GM19455 (cell line): ENCODE data around the gene AEBP1.

Experiments
- ATAC-seq: cut with Tn5 transposase; IDR thresholded peaks from one replicate; pipeline ENCODE4 v1.9.1; 2021; ENCODE audit not compliant: unreplicated experiment

The AEBP1 gene

GRCh38 chr7:44153948-44154335 lies 49.8 kb downstream of the AEBP1 start:
- no peak for ATAC-seq

- ATAC-seq = no peak
Observed at GRCh38 chr7:44154703-44155102, 50.6 kb downstream of the AEBP1 start.

DNA sequence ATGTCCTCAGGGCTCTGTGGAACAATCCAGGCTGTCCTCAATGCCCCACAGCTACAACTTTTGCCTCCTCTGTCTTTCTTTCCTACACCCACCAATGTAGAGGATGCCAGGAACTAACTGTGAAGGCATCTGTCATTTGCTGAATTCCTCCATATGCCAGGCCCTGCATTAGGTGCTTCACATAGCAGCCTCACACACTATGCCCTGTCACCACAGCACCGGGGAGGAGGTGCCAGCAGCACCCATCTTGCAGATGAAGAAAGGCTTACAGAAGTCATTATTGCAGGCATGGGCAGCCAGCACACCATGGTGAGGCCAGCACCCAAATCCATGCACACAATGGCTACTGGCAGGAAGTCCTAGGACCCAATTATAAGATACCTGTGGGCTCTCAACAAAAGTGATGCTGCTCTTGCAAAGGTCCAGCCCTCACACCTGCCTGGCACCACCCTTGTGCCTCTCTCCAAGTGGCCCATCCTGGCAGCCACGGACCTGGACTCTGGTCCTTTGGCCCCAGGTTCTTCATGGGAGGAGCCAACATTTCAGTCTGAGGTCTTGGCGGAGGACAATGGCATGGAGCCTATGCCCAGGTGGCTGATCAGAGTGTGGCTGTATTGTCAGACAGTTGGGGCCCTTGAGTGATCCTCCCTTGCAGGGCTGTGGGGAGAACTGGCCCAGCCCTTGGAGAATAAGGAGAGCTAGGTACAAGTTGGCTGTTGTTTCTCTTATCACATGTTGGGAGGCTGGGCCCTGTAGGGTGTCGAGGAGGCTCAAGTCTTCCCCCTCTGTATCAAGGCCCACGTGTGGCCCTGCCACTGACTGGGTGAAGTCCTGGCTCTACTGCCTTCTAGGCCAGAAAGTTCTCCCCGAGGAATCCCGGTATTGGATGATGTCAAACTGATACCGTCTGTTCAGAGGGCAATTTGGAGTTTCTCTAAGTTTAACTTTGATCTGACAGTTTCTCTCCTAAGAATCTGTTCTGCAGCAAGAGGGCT lies 51.3 kb downstream of the AEBP1 start:
- no peak for ATAC-seq

GRCh38 chr7:44156453-44157010 lies 52.4 kb downstream of the AEBP1 start:
- ATAC-seq = no peak

DNA sequence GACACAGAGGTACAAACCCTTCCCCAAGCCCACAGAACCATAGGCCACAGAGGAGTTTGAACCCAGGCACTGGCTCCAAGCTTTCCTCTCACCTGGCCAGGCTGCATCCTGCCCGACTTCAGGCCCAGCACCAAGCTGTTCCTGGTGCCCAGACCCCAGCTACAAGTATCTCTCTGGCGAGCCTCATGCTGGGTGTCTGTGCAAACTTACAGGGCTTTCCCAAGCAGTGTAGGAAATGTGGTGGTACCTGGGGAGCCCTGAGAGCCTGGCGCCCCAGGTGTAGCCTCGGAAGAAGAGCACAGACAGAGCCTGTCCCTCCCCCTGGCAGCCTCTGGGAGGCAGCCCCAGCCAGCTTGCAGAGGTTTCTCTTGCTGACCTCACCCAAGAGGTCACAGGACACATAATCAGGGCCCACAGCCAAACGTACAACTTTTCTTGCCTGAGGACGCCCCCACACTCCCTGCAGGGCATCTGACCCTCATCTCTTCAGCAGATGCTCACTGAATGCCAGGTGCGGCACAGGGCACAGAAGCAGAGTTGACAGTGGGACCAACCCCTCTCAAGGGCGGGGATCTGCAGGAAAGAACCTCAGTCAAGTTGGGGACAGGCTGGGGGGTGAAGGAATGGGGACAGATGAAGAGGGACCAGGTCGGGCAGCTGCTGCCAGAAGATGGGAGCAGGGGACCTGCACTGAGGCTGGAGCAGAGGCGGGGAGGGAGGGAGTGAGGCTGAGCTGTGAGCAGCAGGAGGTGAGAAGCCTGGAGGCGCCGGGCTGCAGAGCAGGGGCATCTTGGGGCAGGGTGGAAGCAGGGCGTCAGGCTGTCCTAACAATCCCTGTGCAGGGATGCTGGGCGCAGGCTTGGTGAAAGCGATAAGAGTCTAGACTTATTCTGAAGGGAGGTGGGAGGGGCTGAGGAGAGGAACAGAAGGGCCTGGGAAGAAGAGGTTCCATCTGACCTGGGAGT lies 53.3 kb downstream of the AEBP1 start:
- ATAC-seq = no peak

DNA sequence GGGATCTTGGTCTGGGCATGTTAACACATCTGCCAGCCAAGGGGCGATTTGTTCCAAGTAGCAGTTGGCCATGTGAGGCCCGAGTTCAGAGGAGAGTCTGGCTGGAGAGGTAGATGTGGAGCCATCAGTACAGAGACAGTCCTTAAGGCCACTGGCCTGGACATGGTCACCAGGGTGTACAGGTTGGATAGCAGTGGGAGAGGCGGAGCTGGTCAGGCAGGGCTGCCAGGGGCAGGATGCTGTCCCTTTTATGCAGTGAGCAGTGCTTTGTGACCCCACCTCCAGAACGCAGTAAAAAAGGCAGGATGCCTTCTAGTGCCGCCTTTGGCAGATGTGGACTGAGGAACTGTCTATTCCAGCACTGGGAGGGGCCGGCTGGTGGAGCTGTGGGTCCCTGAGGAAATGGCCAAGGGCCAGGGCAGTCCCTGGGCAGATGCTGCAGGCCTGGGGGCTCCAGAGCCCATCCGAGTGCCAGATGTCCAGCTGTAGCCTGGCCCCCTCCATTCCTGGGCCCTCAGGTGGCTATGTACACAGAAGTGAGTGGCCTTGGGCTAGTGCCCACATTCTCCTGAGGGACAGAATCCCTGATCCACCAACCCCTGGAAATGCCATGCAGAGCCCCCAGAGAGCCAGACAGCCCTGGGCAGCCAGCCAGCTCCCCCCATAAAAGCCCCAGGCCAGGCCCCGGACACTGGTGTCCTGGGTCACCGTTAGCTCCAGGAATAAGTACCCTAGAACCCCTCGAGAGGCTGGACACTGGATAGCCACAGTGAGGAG lies 54.1 kb downstream of the AEBP1 start:
- no peak for ATAC-seq

DNA sequence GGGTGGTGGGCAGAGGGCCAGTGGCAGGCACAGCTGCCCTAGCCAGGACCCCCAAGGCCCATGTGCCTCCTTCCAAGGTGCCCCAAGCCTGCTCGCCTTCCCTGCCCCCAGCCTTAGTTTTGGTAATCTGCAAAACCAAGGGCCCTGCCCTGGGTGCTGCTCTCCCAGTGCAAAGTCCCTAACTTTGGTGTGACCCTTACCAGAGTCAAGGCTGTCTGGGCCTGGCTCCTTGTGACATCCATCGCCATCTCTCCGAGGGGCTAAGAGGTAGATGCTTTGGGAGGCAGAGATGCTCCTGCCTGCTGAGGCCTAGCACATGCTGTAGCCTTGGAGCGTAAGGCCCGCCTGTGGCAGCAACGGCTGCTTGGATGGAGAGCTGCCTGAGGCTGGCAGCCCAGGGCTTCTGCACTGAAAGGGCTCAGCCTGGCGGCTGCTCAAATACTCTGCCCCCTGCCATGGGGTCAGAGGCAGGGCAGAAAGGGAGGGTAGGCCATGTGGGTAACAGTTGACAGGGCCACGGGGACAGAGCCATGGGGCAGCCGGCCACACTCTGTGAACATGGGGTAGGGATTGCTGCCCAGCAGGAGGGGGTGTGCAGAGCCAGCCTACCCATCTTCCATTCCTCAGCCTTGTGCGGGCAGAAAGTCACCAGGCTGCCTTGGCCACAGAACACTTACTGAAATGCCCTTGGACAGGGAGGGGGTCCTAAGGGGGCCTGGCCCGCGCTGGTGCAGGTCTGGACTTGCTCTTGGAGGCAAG lies 54.9 kb downstream of the AEBP1 start:
- no peak for ATAC-seq

- no peak for ATAC-seq
Observed at GRCh38 chr7:44159824-44160630, 55.9 kb downstream of the AEBP1 start.

GRCh38 chr7:44161371-44161770 lies 57.2 kb downstream of the AEBP1 start:
- ATAC-seq = no peak

GRCh38 chr7:44162179-44162578 lies 58.0 kb downstream of the AEBP1 start:
- ATAC-seq = no peak

DNA sequence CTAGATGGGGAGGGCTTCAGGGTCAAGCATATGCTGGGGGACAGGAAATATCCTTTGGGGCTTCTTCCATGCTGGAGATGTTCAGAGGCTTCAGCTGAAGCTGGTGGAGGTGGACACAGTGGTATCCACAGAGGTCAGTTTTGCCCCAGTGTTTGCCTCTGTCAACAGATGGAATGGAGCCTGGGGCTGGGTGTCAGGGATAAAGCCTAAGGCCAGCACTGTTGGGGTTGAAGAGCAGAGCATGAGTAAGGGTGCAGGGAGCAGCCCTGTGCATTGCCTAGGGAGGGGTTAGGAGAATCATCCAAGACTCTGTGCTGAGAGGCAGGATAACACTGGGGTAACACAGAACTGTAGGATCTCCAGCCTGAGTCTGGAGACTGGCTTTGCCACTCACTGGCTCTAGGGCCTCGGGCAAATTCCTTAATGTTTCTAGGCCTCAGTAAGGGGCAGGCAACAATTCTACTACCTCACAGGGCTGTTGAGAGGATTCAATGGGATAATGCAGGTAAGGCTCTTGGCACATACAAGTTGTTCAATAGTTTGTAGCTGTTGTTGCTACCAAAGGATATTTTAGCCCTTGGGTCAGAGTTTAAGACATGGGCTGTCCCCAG lies 58.7 kb downstream of the AEBP1 start:
- ATAC-seq = no peak

DNA sequence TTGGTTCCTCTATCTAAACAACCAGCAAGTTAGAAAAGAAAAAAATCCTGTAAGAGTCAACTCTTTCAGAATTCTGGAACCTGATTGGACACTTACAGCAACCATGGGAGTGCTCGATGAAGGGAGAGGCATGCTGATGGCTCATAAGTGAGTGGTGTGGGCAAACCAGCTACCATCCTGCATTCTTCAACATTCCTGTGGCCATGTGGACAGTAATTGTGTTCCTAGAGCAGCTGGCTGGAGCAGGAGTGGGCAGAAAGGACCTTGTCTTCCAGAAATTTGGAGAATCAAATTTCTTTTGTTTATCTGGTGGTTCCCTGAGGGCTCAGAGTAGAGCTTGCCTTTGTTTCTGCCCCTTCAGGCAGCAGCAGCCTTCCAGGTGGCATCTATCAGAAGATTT lies 59.4 kb downstream of the AEBP1 start:
- ATAC-seq = no peak
